Chondrocyte (in vitro differentiated cells): ENCODE measurements around the gene GRK6. TPM values are rescaled to one million over a fixed set of nuclear protein-coding genes. Genes with fewer than 3 reads are reported as not detected.

Experiments used
- DNase-seq: peaks from one replicate; pipeline ENCODE4 v3.0.0; 2021; ENCODE audit warnings: mixed read lengths, low spot score
- H3K27ac Mint-ChIP-seq: one replicate; pipeline ENCODE4 v1.8.0; 2021; ENCODE audit warnings: mild to moderate bottlenecking, moderate library complexity, mixed read lengths; ENCODE audit not compliant: unreplicated experiment
- H3K27me3 Mint-ChIP-seq: 2 replicates; pipeline ENCODE4 v1.8.0; 2021; ENCODE audit warnings: low read depth, mixed read lengths
- H3K36me3 Mint-ChIP-seq: 2 replicates; pipeline ENCODE4 v1.8.0; 2021; ENCODE audit warnings: low read depth, mixed read lengths
- H3K4me1 Mint-ChIP-seq: 2 replicates; pipeline ENCODE4 v1.8.0; 2021; ENCODE audit warnings: low read depth, mild to moderate bottlenecking, mixed read lengths
- H3K4me3 Mint-ChIP-seq: one replicate; pipeline ENCODE4 v1.8.0; 2021; ENCODE audit warnings: mild to moderate bottlenecking, moderate library complexity, mixed read lengths; ENCODE audit not compliant: unreplicated experiment
- H3K9me3 Mint-ChIP-seq: 2 replicates; pipeline ENCODE4 v1.8.0; 2021; ENCODE audit warnings: low read depth, mixed read lengths
- total RNA-seq: library from RNA; stranded (reverse); gene quantifications from 3 replicates; pipeline ENCODE4 v1.2.1, GENCODE V29; 2021
- TF ChIP-seq, protein P1 (sequence below): fragments of 200-600 bp; sonication (generic); IDR thresholded peaks from 2 replicates; pipeline ENCODE4 v1.5.0; 2021; ENCODE audit warnings: antibody characterized with exemption, mild to moderate bottlenecking, moderate library complexity

Gene GRK6
- total RNA-seq, 1 donor from 2014 or later, result 26.3 TPM

DNA sequence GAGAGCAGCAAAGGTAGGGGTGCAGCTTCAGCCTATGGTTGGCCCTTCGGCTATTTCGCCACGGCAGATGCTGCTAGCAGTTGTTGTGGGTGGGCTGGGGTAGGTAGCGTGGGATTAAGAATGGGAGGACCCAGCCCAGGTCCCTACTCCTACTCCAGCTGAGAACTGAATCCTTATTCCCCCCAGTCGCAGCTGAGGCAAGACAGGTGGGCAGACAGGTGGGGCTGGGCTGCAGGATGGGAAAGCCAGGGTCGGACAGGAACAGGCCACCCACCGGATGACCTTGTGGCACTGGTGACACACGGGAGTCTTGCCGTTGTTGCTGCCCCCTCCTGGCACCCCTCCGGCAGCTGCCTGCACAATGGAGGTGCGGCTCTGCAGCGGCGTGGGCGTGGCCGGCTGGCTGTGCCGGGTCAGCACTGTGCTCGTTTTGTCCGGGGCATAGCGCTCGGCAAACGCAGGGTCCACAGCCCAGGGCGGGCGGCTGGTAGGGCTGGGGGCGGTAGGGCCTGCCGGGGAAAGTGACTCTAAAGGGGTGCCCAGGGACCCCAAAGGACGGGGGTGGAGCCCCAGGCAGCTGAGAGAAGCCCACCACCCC lies 62.7 kb downstream of the GRK6 start:
- no peaks in the 10 kb centered on the region for H3K9me3 Mint-ChIP-seq
- peak overlapping the region; percentile 77 for H3K27ac Mint-ChIP-seq
- TF ChIP-seq, protein P1, sequence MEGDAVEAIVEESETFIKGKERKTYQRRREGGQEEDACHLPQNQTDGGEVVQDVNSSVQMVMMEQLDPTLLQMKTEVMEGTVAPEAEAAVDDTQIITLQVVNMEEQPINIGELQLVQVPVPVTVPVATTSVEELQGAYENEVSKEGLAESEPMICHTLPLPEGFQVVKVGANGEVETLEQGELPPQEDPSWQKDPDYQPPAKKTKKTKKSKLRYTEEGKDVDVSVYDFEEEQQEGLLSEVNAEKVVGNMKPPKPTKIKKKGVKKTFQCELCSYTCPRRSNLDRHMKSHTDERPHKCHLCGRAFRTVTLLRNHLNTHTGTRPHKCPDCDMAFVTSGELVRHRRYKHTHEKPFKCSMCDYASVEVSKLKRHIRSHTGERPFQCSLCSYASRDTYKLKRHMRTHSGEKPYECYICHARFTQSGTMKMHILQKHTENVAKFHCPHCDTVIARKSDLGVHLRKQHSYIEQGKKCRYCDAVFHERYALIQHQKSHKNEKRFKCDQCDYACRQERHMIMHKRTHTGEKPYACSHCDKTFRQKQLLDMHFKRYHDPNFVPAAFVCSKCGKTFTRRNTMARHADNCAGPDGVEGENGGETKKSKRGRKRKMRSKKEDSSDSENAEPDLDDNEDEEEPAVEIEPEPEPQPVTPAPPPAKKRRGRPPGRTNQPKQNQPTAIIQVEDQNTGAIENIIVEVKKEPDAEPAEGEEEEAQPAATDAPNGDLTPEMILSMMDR, result peak; percentile 40
- peaks cover 75% of the 10 kb centered on the region for H3K4me1 Mint-ChIP-seq
- no peak overlapping the region for H3K4me3 Mint-ChIP-seq
- DNase-seq, result no peak
- peaks cover 54% of the 10 kb centered on the region for H3K36me3 Mint-ChIP-seq
- H3K27me3 Mint-ChIP-seq, result no peaks in the 10 kb centered on the region

DNA sequence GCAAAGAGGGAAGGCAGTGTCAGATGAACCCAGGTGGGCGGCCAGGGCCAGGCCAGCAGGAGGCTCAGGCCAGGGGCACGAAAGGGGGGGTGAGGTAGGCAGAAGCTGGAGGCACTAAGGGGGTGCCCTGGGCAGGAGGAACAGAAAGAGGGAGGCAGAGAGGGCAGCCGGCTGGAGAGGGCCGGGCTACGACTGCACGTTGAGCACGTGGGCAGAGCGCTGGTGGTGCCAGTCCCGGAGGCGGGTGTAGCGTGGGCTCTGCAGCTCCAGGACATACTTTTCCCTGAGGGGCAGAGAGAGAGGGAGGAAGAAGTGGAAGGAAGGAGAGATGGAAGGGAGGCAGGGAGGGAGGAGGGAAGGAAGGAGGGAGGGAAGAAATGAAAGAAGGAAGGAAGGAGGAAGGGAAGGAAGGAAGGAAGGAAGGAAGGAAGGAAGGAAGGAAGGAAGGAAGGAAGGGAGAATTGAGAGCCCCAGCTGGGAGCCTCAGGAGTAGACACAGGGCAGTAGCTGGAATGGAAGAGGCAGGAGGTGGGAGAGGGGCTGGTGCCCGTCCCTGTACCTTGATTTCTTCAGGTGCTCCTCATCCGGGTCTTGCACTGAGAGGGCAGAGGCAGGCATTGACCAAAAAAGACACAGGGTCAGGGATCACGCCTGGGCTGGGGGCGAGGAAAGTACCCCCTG lies 64.0 kb downstream of the GRK6 start:
- no peaks in the 10 kb centered on the region for H3K9me3 Mint-ChIP-seq
- no peak for DNase-seq
- peak overlapping the region; percentile 83 for H3K27ac Mint-ChIP-seq
- TF ChIP-seq, protein P1, result no peak
- peak overlapping the region; percentile 41 for H3K4me3 Mint-ChIP-seq
- H3K27me3 Mint-ChIP-seq, result no peaks in the 10 kb centered on the region
- peaks cover 43% of the 10 kb centered on the region for H3K36me3 Mint-ChIP-seq
- H3K4me1 Mint-ChIP-seq, result peaks cover 73% of the 10 kb centered on the region

DNA sequence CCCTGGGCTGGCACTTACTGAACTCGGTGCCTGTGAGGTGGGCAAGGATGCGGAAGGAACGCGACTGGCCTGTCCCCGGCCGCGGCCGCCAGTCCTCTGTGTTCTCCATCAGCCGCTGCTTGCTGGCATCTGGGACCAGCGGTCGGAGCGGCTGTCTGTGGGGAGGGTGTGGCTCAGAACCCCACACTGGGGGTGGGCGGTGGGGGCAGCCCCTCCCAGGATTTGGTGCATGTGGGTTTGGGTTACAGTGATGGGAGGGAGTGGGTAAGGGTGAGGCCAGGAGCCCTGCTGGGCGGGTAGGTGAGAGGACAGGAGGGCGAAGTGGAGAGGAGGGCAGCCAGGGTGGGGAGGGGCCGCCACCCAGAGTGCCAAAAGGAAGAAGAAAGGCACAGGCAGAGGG lies 64.5 kb downstream of the GRK6 start:
- Mint-ChIP-seq H3K4me3 (peak overlapping the region; percentile 50), H3K27me3 (no peaks in the 10 kb centered on the region), H3K4me1 (peaks cover 73% of the 10 kb centered on the region), H3K27ac (peak overlapping the region; percentile 83), H3K9me3 (no peaks in the 10 kb centered on the region), H3K36me3 (peaks cover 40% of the 10 kb centered on the region)
- TF ChIP-seq, protein P1, result no peak
- DNase-seq, result no peak

DNA sequence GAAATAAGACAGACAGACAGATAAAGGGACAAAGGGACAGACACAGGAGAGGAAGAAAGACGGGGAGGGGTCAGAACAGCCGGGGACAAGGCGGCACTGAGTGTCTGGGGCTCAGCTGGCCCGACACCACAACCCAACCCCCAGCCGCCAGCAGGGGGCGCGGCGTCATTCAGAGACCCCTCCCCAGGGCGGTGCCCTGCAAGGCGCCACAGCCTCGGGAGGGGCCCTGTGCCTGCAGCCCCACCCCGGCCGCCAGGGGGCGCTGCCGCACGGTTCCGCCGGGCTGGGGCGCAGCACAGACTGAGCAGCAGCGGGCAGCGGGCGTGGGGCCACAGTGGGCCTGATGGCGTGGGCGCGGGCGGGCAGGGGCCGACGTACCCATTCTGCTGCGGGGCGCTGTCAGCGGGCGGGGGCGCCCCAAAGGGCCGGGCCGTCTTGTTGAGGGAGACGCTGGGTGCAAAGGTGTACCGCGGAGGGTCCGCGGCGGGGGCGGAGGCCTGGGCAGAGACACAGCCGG lies 65.0 kb downstream of the GRK6 start:
- Mint-ChIP-seq H3K4me1 (peaks cover 74% of the 10 kb centered on the region), H3K27me3 (no peaks in the 10 kb centered on the region), H3K4me3 (peak overlapping the region; percentile 50), H3K27ac (peak overlapping the region; percentile 83), H3K36me3 (peaks cover 35% of the 10 kb centered on the region), H3K9me3 (no peaks in the 10 kb centered on the region)
- TF ChIP-seq, protein P1, result peak; percentile 97
- no peak for DNase-seq

DNA sequence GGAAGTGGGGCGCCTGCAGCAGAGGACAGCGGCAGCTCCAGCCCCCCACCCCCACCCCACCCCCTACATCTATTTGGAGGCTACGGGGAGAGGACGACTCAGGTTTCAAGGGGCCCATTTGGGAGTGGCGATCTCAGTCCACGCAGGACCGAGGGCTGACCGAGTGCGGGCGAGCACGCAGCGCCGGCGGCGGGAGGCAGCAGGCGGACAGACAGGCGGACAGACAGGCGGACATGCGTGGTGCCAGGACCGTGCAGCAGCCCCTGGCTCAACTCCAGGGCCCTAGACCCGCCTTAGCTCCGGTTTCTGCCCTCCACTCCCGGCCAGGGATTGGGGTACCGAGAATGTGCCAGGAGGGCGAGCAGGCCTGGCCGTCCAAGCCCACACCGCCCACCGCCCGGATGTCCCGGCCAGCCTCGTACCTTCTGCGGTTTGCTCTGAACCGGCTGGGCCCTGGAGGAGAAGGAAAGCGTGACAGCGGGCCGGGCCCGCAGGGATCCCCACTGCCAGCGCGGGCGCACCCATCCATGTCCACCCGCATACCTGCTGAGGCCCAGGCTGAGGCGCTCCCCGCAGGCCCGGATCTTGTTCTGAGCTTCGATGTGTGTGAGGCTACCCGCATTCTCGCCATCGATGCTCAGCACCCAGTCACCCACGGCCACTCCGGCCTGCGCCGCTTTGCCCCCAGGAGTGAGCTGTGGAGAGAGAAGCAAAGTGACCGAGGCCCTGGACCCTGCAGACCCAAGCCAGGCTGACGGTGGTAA lies 65.7 kb downstream of the GRK6 start:
- H3K9me3 Mint-ChIP-seq, result no peaks in the 10 kb centered on the region
- TF ChIP-seq, protein P1, result no peak
- H3K27ac Mint-ChIP-seq, result peak overlapping the region; percentile 91
- DNase-seq, result no peak
- peak overlapping the region; percentile 59 for H3K4me3 Mint-ChIP-seq
- no peaks in the 10 kb centered on the region for H3K27me3 Mint-ChIP-seq
- peaks cover 32% of the 10 kb centered on the region for H3K36me3 Mint-ChIP-seq
- H3K4me1 Mint-ChIP-seq, result peaks cover 72% of the 10 kb centered on the region
